H1 (cell line): ENCODE results near the gene DYRK1A. TPM values are rescaled to one million over a fixed set of nuclear protein-coding genes. Genes with fewer than 3 reads are reported as not detected.

Source experiments
- CTCF ChIA-PET: fragments of 300-600 bp; sonication (Branson Sonifier 250); formaldehyde crosslinking; loops from one replicate; lab custom pipeline; 2021; ENCODE audit not compliant: partially characterized antibody; lab: Charles Lee
- POLR2A ChIA-PET: fragments of 300-600 bp; sonication (Branson Sonifier 250); formaldehyde crosslinking; loops from one replicate; lab custom pipeline; 2021; ENCODE audit warnings: inconsistent platforms; ENCODE audit not compliant: partially characterized antibody; lab: Charles Lee
- DNase-seq, 2 experiments: peaks; one replicate each; pipeline versions ENCODE4 v3.0.0 to v3.0.0-alpha.2; 2010 to 2022; ENCODE audit warnings: low spot score in 2 of 2, low read depth in 1 of 2, mixed read lengths in 1 of 2
- FAIRE-seq: peaks from 2 replicates; lab custom pipeline; 2011; peaks lifted over from hg19 to GRCh38; lab: Jason Lieb, UNC
- H2AFZ ChIP-seq: 2 replicates; pipeline ENCODE4 v1.8.1; 2012; ENCODE audit warnings: low read length, inconsistent platforms
- H2AK5ac ChIP-seq: 2 replicates; pipeline ENCODE4 v1.6.1; 2013; ENCODE audit warnings: low read depth, low read length
- H2BK120ac ChIP-seq: replicated peaks from 2 replicates; pipeline ENCODE3; 2013; ENCODE audit warnings: low read depth, low read length, inconsistent platforms
- H2BK12ac ChIP-seq: 2 replicates; pipeline ENCODE4 v1.6.1; 2013; ENCODE audit warnings: low read depth, low read length
- H2BK15ac ChIP-seq: 2 replicates; pipeline ENCODE4 v1.6.1; 2013; ENCODE audit warnings: low read length
- H2BK20ac ChIP-seq: 2 replicates; pipeline ENCODE4 v1.6.1; 2013; ENCODE audit warnings: low read length
- H2BK5ac ChIP-seq: 2 replicates; pipeline ENCODE4 v1.6.1; 2013; ENCODE audit warnings: low read depth, low read length
- H3K14ac ChIP-seq: 2 replicates; pipeline ENCODE4 v1.6.1; 2013; ENCODE audit warnings: inconsistent platforms; ENCODE audit not compliant: insufficient read length
- H3K18ac ChIP-seq: 2 replicates; pipeline ENCODE4 v1.6.1; 2013; ENCODE audit warnings: low read length; ENCODE audit errors: extremely low read depth
- H3K23ac ChIP-seq: 2 replicates; pipeline ENCODE4 v1.6.1; 2013; ENCODE audit warnings: inconsistent platforms; ENCODE audit not compliant: insufficient read length
- H3K23me2 ChIP-seq: 2 replicates; pipeline ENCODE4 v1.6.1; 2013; ENCODE audit warnings: low read depth, low read length
- H3K27ac ChIP-seq: 2 replicates; pipeline ENCODE4 v1.6.1; 2011; ENCODE audit warnings: low read depth, low read length, inconsistent platforms
- H3K27me3 ChIP-seq, 4 experiments: replicated peaks in 1 of 4; 1 replicate in 1 of 4; 2 replicates in 3 of 4; pipeline versions ENCODE4 v1.6.1 to v1.8.1; 2011 to 2013; ENCODE audit warnings: low read length in 3 of 4, mild to moderate bottlenecking in 3 of 4, inconsistent platforms in 2 of 4, mixed read lengths in 2 of 4, moderate library complexity in 1 of 4; ENCODE audit not compliant: control insufficient read depth in 3 of 4, insufficient read depth in 3 of 4; ENCODE audit errors: extremely low read depth in 1 of 4
- H3K36me3 ChIP-seq, 4 experiments: 2 replicates each; pipeline versions ENCODE4 v1.6.1 to v1.8.1; 2011 to 2013; ENCODE audit warnings: mild to moderate bottlenecking in 4 of 4, low read length in 3 of 4, moderate library complexity in 2 of 4, control low read depth in 1 of 4, inconsistent platforms in 1 of 4; ENCODE audit not compliant: insufficient read depth in 4 of 4, control insufficient read depth in 2 of 4
- H3K4ac ChIP-seq: replicated peaks from 2 replicates; pipeline ENCODE3; 2013; ENCODE audit warnings: low read length, low read depth, mixed read lengths, inconsistent platforms; ENCODE audit not compliant: insufficient read length
- H3K4me1 ChIP-seq, 4 experiments: replicated peaks in 1 of 4; 1 replicate in 1 of 4; 2 replicates in 3 of 4; pipeline versions ENCODE4 v1.6.1 to v1.8.1; 2011 to 2013; ENCODE audit warnings: low read length in 3 of 4, inconsistent platforms in 2 of 4, mixed read lengths in 1 of 4; ENCODE audit not compliant: insufficient read depth in 4 of 4, control insufficient read depth in 3 of 4
- H3K4me2 ChIP-seq, 2 experiments: 2 replicates each; pipeline versions ENCODE4 v1.6.1 to v1.8.1; 2011 to 2013; ENCODE audit warnings: low read depth in 2 of 2, low read length in 2 of 2, control low read depth in 1 of 2, inconsistent platforms in 1 of 2, mild to moderate bottlenecking in 1 of 2; ENCODE audit not compliant: insufficient read depth in 1 of 2
- H3K4me3 ChIP-seq, 4 experiments: fragments of 200-600, 300-600 bp in 1 of 4; sonication (generic), shearing (Covaris generic), sonication (Bioruptor Twin) in 1 of 4; 2 replicates each; pipeline versions ENCODE4 v1.5.1 to v1.8.1; 2011 to 2016; ENCODE audit warnings: low read length in 4 of 4, low read depth in 3 of 4, control low read depth in 2 of 4, inconsistent platforms in 2 of 4, mild to moderate bottlenecking in 2 of 4, mixed read lengths in 1 of 4, moderate library complexity in 1 of 4; ENCODE audit not compliant: insufficient read depth in 2 of 4; ENCODE audit errors: extremely low read depth in 1 of 4
- H3K56ac ChIP-seq: replicated peaks from 2 replicates; pipeline ENCODE3; 2013; ENCODE audit warnings: low read depth, mild to moderate bottlenecking, mixed read lengths, low read length, inconsistent platforms; ENCODE audit not compliant: insufficient read length
- H3K79me1 ChIP-seq: 2 replicates; pipeline ENCODE4 v1.6.1; 2013; ENCODE audit warnings: low read depth, low read length, control low read depth
- H3K79me2 ChIP-seq, 2 experiments: 2 replicates each; pipeline versions ENCODE4 v1.6.1 to v1.8.1; 2012 to 2013; ENCODE audit warnings: low read length in 2 of 2, mild to moderate bottlenecking in 2 of 2, inconsistent platforms in 1 of 2; ENCODE audit not compliant: insufficient read depth in 2 of 2, control insufficient read depth in 1 of 2
- H3K9ac ChIP-seq, 4 experiments: replicated peaks in 1 of 4; 1 replicate in 1 of 4; 2 replicates in 3 of 4; pipeline versions ENCODE4 v1.6.1 to v1.8.1; 2011 to 2013; ENCODE audit warnings: low read depth in 3 of 4, low read length in 3 of 4, control low read depth in 2 of 4, mild to moderate bottlenecking in 2 of 4, moderate library complexity in 2 of 4, inconsistent platforms in 1 of 4; ENCODE audit errors: extremely low read depth in 1 of 4
- H3K9me3 ChIP-seq, 2 experiments: 2 replicates each; pipeline versions ENCODE4 v1.6.1 to v1.8.1; 2012 to 2013; ENCODE audit warnings: mild to moderate bottlenecking in 2 of 2, moderate library complexity in 2 of 2, control low read depth in 1 of 2, inconsistent platforms in 1 of 2, low read depth in 1 of 2, low read length in 1 of 2, mixed read lengths in 1 of 2; ENCODE audit not compliant: insufficient read depth in 2 of 2
- H4K20me1 ChIP-seq, 2 experiments: replicated peaks in 1 of 2; 2 replicates each; pipeline versions ENCODE3 to v1.8.1; 2011 to 2013; ENCODE audit warnings: inconsistent platforms in 2 of 2, low read length in 2 of 2, mild to moderate bottlenecking in 1 of 2; ENCODE audit not compliant: insufficient read depth in 2 of 2, control insufficient read depth in 1 of 2
- H4K5ac ChIP-seq: 2 replicates; pipeline ENCODE4 v1.6.1; 2013; ENCODE audit warnings: low read length, low read depth, mixed read lengths, inconsistent platforms; ENCODE audit not compliant: insufficient read length
- H4K8ac ChIP-seq: 2 replicates; pipeline ENCODE4 v1.8.0; 2013; ENCODE audit warnings: mild to moderate bottlenecking, moderate library complexity, low read length, inconsistent platforms; ENCODE audit not compliant: insufficient read depth; ENCODE audit errors: extremely low read depth
- H4K91ac ChIP-seq: replicated peaks from 2 replicates; pipeline ENCODE3; 2013; ENCODE audit warnings: low read length, mixed read lengths, inconsistent platforms; ENCODE audit not compliant: insufficient read length
- CHD1 ChIP-seq: IDR thresholded peaks from 2 replicates; pipeline ENCODE4 v1.6.1; 2012; ENCODE audit warnings: low read depth, low read length, improper control_type of control experiment
- CREB1 ChIP-seq: IDR thresholded peaks from 2 replicates; pipeline ENCODE4 v1.6.1; 2012; ENCODE audit warnings: inconsistent platforms
- E2F6 ChIP-seq: IDR thresholded peaks from 2 replicates; pipeline ENCODE4 v1.6.1; 2012; ENCODE audit warnings: inconsistent platforms
- EP300 ChIP-seq, 2 experiments: IDR thresholded peaks; 1 replicate in 1 of 2; 2 replicates in 1 of 2; pipeline ENCODE4 v1.6.1; 2011 to 2012; ENCODE audit warnings: low read depth in 2 of 2, low read length in 2 of 2, mild to moderate bottlenecking in 2 of 2, borderline replicate concordance in 1 of 2, inconsistent platforms in 1 of 2, moderate library complexity in 1 of 2
- HDAC6 ChIP-seq: IDR thresholded peaks from one replicate; pipeline ENCODE4 v1.7.1; 2012; ENCODE audit warnings: low read depth, mild to moderate bottlenecking, inconsistent platforms, low read length, moderate library complexity
- JUND ChIP-seq: IDR thresholded peaks from 2 replicates; pipeline ENCODE4 v1.6.1; 2011; ENCODE audit warnings: mild to moderate bottlenecking, improper control_type of control experiment, low read length
- NRF1 ChIP-seq: IDR thresholded peaks from 2 replicates; pipeline ENCODE4 v1.6.1; 2011; ENCODE audit warnings: mild to moderate bottlenecking, low read depth, low read length, improper control_type of control experiment
- RNF2 ChIP-seq: fragments of 200-900, 300-1000 bp; sonication (generic); IDR thresholded peaks from 2 replicates; pipeline ENCODE4 v1.7.1; 2016; ENCODE audit warnings: borderline replicate concordance, low read depth, mild to moderate bottlenecking, antibody characterized with exemption, low read length; ENCODE audit not compliant: poor library complexity, severe bottlenecking; ENCODE audit errors: missing control alignments
- RXRA ChIP-seq: IDR thresholded peaks from 2 replicates; pipeline ENCODE4 v1.6.1; 2011; ENCODE audit warnings: low read depth, mild to moderate bottlenecking, low read length, moderate library complexity; ENCODE audit not compliant: insufficient read depth
- SIN3A ChIP-seq, 2 experiments: IDR thresholded peaks in 1 of 2; conservative IDR thresholded peaks in 1 of 2; 2 replicates each; pipeline ENCODE4 v1.6.1; 2011 to 2012; ENCODE audit warnings: low read length in 2 of 2, improper control_type of control experiment in 1 of 2, low read depth in 1 of 2, mild to moderate bottlenecking in 1 of 2
- SP2 ChIP-seq: IDR thresholded peaks from 2 replicates; pipeline ENCODE4 v1.6.1; 2012; ENCODE audit warnings: mild to moderate bottlenecking, low read length, inconsistent platforms
- SRF ChIP-seq: IDR thresholded peaks from 2 replicates; pipeline ENCODE4 v1.6.1; 2011; ENCODE audit warnings: mild to moderate bottlenecking, low read depth, low read length, moderate library complexity
- WGBS, 2 experiments: shearing (Covaris generic) in 1 of 2; methylation state at CpG; one replicate each; pipeline versions ENCODE4 v1.1.6 to v1.1.7; 2013 to 2015; ENCODE audit warnings: low lambda C conversion rate in 2 of 2, mixed read lengths in 2 of 2, inconsistent platforms in 1 of 2, low coverage in 1 of 2, missing lambda C conversion rate in 1 of 2; ENCODE audit not compliant: insufficient replicate concordance in 2 of 2, insufficient coverage in 1 of 2, insufficient read length in 1 of 2; ENCODE audit errors: extremely low coverage in 1 of 2, missing lambda C conversion rate in 1 of 2; 5-methylcytosine and 5-hydroxymethylcytosine counted together
- polyA plus RNA-seq, 7 experiments: library from polyadenylated mRNA; depleted of rRNA in 3 of 7; stranded (reverse) in 5 of 7; unstranded in 2 of 7; fragments of >200 nt in 5 of 7; fragments of 200-250 nt in 2 of 7; gene quantifications; 1 replicate in 5 of 7; 2 replicates in 1 of 7; 4 replicates in 1 of 7; pipeline versions ENCODE4 v1.2.1 to v1.2.3, GENCODE V29; 2011 to 2013; ENCODE audit warnings: missing spikeins in 2 of 7, mixed read lengths in 2 of 7
- total RNA-seq: library from RNA; stranded (reverse); fragmentation: NEBNext Ultra II Directional; extraction: Animal tissue kit (Norgen Biotek cat#: 25700); gene quantifications from 2 replicates; pipeline ENCODE4 v1.2.1, GENCODE V29; 2021

Gene DYRK1A
- total and polyA plus RNA-seq, 2 of the 8 experiments (the other 6 are each of a cell fraction or from before 2014, with no cell fraction given), result 61.1 to 62.2 TPM

- CTCF ChIA-PET, result no interaction called here
- FAIRE-seq, result peak; percentile 32
- TF ChIP-seq NRF1 (no peak), SRF (no peak), SIN3A (conservative IDR thresholded peaks at IDR 0.05 in 1 of 2, IDR thresholded peaks at IDR 0.05 in 1 of 2; ENCODE audit: low read depth in 1 of 2, low read length in 2 of 2) (no peak), HDAC6 (no peak), EP300 (IDR thresholded peaks at IDR 0.05; ENCODE audit: borderline replicate concordance in 1 of 2, low read depth in 2 of 2, low read length in 2 of 2) (no peak), CREB1 (no peak), RNF2 (no peak), CHD1 (no peak), SP2 (no peak), JUND (no peak), E2F6 (no peak), RXRA (no peak)
These were observed 17.9 kb upstream of the DYRK1A start for GRCh38 chr21:37348664-37349063.

More at GRCh38 chr21:37348664-37349063, 17.9 kb upstream of the DYRK1A start:
- Histone ChIP-seq H2AK5ac (no peak overlapping the region), H4K20me1 (no peaks in the 10 kb centered on the region), H3K18ac (no peak overlapping the region), H3K4me2 (no peak overlapping the region), H4K91ac (no peak overlapping the region), H3K79me2 (no peaks in the 10 kb centered on the region), H3K4me3 (no peak overlapping the region), H2BK12ac (no peak overlapping the region), H3K27me3 (no peaks in the 10 kb centered on the region), H2AFZ (no peak overlapping the region), H2BK120ac (no peak overlapping the region), H2BK5ac (no peak overlapping the region), H3K56ac (no peak overlapping the region), H2BK20ac (no peak overlapping the region), H3K4me1 (no peaks in the 10 kb centered on the region), H3K36me3 (no peaks in the 10 kb centered on the region), H4K5ac (no peak overlapping the region), H2BK15ac (no peak overlapping the region), H3K79me1 (no peaks in the 10 kb centered on the region), H4K8ac (no peak overlapping the region), H3K14ac (no peak overlapping the region), H3K23me2 (no peaks in the 10 kb centered on the region), H3K23ac (no peak overlapping the region), H3K9me3 (peaks cover 16 to 18% of the 10 kb centered on the region in 2 experiments; a peak in 3 of 4 replicates), H3K27ac (no peak overlapping the region), H3K9ac (no peak overlapping the region), H3K4ac (no peak overlapping the region)
- POLR2A ChIA-PET, result interaction anchor here (0.8 to 1.7 kb wide), 3 partner anchors 10 to 18 kb away, joined by 3 to 4 read pairs (median 4); partner anchors contain the start of gene DYRK1A
- DNase-seq, result no peak
- whole genome bisulfite sequencing, 2 experiments, result 88% methylated on average over 2 of the region's 2 CpGs; no CpG with 5 or more reads in 1 of the 2 experiments
